Progenitor cell of endocrine pancreas (in vitro differentiated cells): ENCODE data around the gene STAC2. TPM values are rescaled to one million over a fixed set of nuclear protein-coding genes. Genes with fewer than 3 reads are reported as not detected.

Source experiments
- DNase-seq: peaks from one replicate; pipeline ENCODE4 v3.0.0; 2021; ENCODE audit warnings: low spot score; ENCODE audit not compliant: unreplicated experiment
- H3K27ac Mint-ChIP-seq: 2 replicates; pipeline ENCODE4 v1.8.0; 2021; ENCODE audit warnings: mild to moderate bottlenecking, moderate library complexity, mixed read lengths
- H3K27me3 Mint-ChIP-seq: 2 replicates; pipeline ENCODE4 v1.8.0; 2021; ENCODE audit warnings: mixed read lengths
- H3K36me3 Mint-ChIP-seq: 2 replicates; pipeline ENCODE4 v1.8.0; 2022; ENCODE audit warnings: mixed read lengths; ENCODE audit not compliant: insufficient read depth
- H3K4me1 Mint-ChIP-seq: 2 replicates; pipeline ENCODE4 v1.8.0; 2021; ENCODE audit warnings: low read depth, mixed read lengths
- H3K4me3 Mint-ChIP-seq: 2 replicates; pipeline ENCODE4 v1.8.0; 2021; ENCODE audit warnings: low read depth, mild to moderate bottlenecking, moderate library complexity, mixed read lengths
- H3K9me3 Mint-ChIP-seq: 2 replicates; pipeline ENCODE4 v1.8.0; 2021; ENCODE audit warnings: low read depth, mixed read lengths
- total RNA-seq: library from RNA; stranded (reverse); gene quantifications from 2 replicates; pipeline ENCODE4 v1.2.1, GENCODE V29; 2021
- TF ChIP-seq, protein P1 (sequence below): fragments of 200-600 bp; sonication (generic); IDR thresholded peaks from one replicate; pipeline ENCODE4 v1.5.0; 2021; ENCODE audit warnings: antibody characterized with exemption, mild to moderate bottlenecking; ENCODE audit not compliant: unreplicated experiment

Gene STAC2
- total RNA-seq, 1 donor from 2014 or later, result not detected

- Mint-ChIP-seq H3K4me3 (no peak overlapping the region), H3K9me3 (no peaks in the 10 kb centered on the region), H3K36me3 (no peaks in the 10 kb centered on the region), H3K27ac (no peak overlapping the region), H3K27me3 (peaks cover 80% of the 10 kb centered on the region), H3K4me1 (peaks cover 2% of the 10 kb centered on the region)
- DNase-seq, result no peak
- TF ChIP-seq, protein P1, sequence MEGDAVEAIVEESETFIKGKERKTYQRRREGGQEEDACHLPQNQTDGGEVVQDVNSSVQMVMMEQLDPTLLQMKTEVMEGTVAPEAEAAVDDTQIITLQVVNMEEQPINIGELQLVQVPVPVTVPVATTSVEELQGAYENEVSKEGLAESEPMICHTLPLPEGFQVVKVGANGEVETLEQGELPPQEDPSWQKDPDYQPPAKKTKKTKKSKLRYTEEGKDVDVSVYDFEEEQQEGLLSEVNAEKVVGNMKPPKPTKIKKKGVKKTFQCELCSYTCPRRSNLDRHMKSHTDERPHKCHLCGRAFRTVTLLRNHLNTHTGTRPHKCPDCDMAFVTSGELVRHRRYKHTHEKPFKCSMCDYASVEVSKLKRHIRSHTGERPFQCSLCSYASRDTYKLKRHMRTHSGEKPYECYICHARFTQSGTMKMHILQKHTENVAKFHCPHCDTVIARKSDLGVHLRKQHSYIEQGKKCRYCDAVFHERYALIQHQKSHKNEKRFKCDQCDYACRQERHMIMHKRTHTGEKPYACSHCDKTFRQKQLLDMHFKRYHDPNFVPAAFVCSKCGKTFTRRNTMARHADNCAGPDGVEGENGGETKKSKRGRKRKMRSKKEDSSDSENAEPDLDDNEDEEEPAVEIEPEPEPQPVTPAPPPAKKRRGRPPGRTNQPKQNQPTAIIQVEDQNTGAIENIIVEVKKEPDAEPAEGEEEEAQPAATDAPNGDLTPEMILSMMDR, result no peak
These were observed 13.4 kb downstream of the STAC2 start for GRCh38 chr17:39212195-39212810.

- Mint-ChIP-seq H3K4me3 (no peak overlapping the region), H3K36me3 (no peaks in the 10 kb centered on the region), H3K27me3 (peaks cover 64% of the 10 kb centered on the region), H3K4me1 (peaks cover 2% of the 10 kb centered on the region), H3K9me3 (no peaks in the 10 kb centered on the region), H3K27ac (no peak overlapping the region)
- TF ChIP-seq, protein P1, result no peak
- no peak for DNase-seq
These were observed 15.7 kb downstream of the STAC2 start for GRCh38 chr17:39210093-39210434.

GRCh38 chr17:39209317-39210092 is 16.2 kb downstream of the STAC2 start:
- Mint-ChIP-seq H3K4me1 (peaks cover 2% of the 10 kb centered on the region), H3K36me3 (peaks cover 5% of the 10 kb centered on the region), H3K27ac (no peak overlapping the region), H3K27me3 (peaks cover 61% of the 10 kb centered on the region), H3K9me3 (no peaks in the 10 kb centered on the region), H3K4me3 (no peak overlapping the region)
- TF ChIP-seq, protein P1, result no peak
- no peak for DNase-seq

DNA sequence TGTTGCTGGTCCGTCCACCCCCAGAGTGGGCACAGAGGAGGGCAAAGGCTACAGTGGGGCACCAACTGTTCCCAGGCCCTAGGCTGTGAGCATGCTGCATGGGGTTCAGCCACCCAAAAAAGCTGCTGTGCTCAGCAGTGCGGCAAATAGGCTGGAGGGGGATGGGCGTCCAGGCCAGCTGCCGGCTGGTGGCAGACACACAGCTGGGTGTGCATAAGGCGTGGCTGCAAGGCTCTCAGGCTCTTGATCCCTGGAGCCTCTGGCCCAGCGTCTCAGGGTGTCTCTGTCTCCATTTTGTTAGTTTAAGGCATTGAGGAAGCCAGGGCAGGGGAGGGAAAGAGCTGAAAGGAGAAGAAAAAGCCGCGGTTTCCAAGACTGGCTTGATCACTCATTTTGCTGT is 16.9 kb downstream of the STAC2 start:
- Mint-ChIP-seq H3K36me3 (peaks cover 9% of the 10 kb centered on the region), H3K27me3 (peaks cover 56% of the 10 kb centered on the region), H3K4me3 (no peak overlapping the region), H3K9me3 (no peaks in the 10 kb centered on the region), H3K4me1 (peaks cover 2% of the 10 kb centered on the region), H3K27ac (no peak overlapping the region)
- DNase-seq, result no peak
- TF ChIP-seq, protein P1, result no peak

DNA sequence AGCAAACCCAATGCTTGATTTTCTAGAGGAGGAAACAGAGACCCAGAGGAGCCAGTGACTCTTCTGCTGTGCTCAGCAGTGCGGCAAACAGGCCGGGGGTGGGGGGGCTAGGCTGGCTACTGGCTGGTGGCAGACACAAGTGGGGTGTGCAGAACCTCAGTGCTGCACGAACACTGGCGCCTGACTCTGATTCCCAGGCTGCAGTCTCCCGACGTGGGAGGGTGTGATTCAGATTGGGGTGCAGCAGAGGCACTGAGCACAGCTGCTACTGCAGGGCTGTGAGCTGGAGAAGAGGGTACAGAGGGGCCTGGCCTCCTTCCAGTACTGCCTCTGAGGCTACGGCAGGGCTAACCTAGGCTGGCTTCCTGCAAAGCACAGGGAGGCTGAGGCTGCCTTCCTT is 17.6 kb downstream of the STAC2 start:
- H3K4me1 Mint-ChIP-seq, result peaks cover 2% of the 10 kb centered on the region
- no peaks in the 10 kb centered on the region for H3K9me3 Mint-ChIP-seq
- peaks cover 13% of the 10 kb centered on the region for H3K36me3 Mint-ChIP-seq
- no peak overlapping the region for H3K4me3 Mint-ChIP-seq
- H3K27me3 Mint-ChIP-seq, result peaks cover 50% of the 10 kb centered on the region
- TF ChIP-seq, protein P1, result no peak
- DNase-seq, result no peak
- no peak overlapping the region for H3K27ac Mint-ChIP-seq
